GM21825 (cell line): ENCODE results near the gene CDC20B.
"Not testable (repeated sequence)": the region's sequence is repeated elsewhere in the genome, so short reads cannot be mapped to it uniquely, and the experiment has no call there.

Experiments used
- ATAC-seq: cut with Tn5 transposase; IDR thresholded peaks from one replicate; pipeline ENCODE4 v1.9.1; 2021; ENCODE audit warnings: mild to moderate bottlenecking, moderate library complexity; ENCODE audit not compliant: unreplicated experiment

The CDC20B gene

DNA sequence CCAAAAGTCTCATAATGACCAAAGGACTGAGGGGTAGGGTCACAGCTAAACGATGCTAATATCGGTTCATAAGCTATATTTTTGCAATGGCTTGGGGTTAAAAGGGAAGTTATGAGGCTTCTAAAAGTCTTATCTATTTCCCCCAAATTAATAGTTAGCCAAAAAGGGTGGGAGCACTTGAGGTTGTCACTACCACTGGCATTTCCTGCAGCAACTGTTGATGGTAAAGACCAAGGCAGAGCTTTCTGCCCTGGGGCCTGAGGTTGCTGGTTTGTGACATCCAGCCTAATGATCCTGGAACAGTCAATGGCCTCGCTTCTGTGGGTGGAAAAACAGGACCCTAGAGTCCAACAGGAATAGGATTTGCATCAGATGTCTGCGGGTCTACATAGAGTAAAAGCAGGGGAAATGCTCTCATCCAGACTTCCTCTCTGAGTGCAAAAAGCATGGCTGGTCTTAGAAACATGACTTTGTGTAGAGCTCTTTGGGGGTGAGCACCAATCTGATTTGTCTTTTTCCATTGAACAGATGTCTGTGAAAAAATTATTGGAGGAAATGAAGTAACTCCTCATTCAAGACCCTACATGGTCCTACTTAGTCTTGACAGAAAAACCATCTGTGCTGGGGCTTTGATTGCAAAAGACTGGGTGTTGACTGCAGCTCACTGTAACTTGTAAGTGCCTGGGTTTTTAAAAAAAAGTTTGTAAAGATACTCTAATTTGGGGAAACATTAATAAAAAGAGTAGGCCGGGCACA is 67.9 kb downstream of the CDC20B start:
- no peak for ATAC-seq

DNA sequence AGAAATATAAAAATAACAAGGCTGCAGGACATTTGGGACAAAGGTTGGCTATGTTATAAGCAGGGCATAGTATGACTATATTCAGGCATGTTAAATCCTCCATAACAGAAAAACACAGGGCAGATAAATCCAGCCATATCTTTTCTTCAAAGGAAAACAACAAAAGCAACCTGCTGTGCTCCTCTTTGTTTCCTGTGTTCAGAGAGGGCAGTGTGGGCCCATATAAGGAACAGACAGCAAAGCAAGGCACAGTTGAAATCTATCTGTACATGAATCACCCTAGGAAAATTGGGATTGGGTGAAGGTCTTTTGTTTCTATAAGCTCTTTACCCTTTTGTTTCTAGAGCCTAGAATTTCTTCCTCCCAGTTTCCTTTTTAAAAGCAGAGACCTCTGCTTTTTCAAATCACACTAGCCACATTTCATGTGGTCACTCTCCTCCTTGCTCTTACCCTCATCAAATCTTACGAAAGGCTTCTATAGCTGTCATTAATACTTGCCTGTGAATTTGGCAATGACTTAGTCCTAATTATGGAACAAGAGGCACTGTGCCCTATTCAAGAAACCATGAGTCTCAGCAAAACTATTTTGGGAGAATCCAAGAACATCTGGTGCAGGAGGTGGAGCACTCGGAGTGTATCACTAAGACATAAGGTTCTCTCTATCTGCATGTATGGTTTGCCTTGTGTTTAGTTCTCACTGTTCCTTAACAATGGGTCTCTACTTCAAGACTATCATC is 68.8 kb downstream of the CDC20B start:
- no peak for ATAC-seq

DNA sequence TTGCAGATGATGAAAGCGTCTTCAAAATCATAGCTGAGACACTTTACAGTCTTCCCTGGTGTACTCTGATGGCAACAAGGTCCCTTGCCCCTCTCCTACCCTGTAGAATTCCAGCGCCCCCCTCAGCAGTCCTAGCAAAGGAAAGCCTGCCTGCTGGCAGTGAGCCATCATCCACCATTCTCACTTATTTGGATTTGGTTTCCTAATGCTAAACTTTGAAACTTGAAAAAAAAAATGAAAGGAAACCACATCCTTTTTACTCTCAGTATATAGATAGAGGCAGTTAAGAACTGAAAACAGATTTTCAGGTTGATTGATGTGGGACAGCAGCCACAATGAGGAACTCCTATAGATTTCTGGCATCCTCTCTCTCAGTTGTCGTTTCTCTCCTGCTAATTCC is 70.6 kb downstream of the CDC20B start, which contains the start of gene GZMA:
Gene GZMA (plus strand): TSS at position 299 of the 400 bp plus-strand sequence. CDS start 37 bp downstream, at position 336.
- ATAC-seq: no peak

DNA sequence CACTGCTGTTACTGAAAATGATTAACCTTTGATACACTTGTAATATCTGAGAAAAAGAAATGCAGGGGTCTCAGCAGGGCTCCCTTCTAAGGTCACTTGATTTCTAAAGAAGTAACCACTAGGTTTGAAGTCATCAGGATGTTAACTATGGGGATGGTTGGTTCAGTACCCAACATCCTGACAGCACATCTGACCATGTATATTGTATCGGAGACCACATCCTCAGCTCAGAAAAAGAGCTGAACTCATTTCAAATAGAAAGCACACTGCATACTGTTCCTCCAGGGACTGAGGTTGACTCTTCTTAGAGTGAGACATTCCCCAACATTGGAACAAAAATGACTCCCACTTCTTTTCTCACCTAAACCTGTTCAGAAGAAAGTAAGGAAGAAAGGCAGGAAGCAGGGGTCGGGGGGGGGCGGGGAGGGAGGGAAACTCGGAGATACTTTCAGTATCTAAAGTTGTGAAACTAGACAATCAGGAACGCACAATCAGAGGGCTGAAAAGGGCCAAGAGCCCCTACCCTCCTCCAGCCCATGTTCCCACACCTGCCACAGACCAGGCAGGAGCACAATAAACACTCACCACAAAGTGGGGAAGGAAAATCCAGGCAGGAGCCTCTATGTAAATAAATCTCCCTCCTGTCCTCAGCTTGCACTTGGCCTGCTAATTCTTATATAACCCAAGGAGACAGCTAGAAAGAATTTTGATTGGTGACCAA is 71.3 kb downstream of the CDC20B start:
- no peak for ATAC-seq

DNA sequence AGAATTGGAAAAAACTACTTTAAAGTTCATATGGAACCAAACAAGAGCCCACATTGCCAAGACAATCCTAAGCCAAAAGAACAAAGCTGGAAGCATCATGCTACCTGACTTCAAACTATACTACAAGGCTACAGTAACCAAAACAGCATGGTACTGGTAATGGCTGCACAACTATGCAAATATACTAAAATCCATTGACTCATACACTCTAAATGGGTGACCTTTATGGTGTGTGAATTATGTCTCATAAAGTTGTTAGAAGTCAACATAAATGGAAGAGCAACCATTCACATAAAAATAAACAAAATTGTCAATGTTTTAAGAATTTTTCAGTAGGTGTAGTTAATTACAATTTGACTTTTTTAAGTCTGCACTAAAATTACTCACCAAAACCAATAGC is 71.8 kb downstream of the CDC20B start:
- not testable (repeated sequence) for ATAC-seq

DNA sequence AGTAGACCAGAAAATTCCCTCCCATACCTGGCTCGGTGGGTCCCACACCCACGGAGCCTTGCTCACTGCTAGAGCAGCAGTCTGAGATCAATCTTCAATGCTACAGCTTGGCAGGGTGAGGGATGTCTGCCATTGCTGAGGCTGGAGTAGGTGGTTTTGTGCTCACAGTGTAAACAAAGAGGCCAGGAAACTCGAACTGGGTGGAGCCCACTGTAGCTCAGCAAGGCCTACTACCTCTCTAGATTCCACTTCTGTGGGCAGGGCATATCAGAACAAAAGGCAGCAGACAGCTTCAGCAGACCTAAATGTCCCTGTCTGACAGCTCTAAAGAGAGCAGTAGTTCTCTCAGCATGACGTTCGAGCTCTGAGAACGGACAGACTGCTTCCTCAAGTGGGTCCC is 76.1 kb downstream of the CDC20B start:
- ATAC-seq: no peak

DNA sequence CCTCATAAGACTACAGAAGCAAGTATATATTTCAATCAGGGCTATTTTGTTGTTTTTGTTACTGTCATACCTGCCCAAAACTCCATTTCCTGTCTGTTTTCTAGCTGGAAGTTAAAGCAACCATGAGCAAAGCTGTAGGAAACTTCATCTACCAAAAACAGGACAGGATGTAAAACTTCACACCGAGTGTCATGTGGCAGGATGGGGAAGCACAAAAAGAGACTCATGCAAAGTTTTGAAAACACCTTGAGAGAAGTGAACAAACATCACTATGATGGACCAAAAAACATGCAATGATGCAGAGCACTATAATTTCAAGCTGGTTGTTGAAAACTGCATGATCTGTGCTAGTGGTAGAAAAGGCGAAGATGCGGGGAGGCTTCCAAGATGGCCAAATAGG is 76.8 kb downstream of the CDC20B start:
- no peak for ATAC-seq

DNA sequence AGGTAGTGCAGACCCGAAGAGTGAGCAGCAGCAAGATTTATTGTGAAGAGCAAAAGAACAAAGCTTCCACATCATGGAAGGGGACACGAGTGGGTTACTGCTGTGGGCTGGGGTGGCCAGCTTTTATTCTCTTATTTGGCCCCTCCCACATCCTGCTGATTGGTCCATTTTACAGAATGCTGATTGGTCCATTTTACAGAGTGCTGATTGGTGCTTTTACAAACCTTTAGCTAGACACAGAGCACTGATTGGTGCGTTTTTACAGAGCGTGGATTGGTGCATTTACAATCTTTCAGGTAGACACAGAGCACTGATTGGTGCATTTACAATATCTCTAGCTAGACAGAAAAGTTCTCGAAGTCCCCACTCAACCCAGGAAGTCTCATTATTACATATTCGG is 82.0 kb downstream of the CDC20B start:
- not testable (repeated sequence) for ATAC-seq

DNA sequence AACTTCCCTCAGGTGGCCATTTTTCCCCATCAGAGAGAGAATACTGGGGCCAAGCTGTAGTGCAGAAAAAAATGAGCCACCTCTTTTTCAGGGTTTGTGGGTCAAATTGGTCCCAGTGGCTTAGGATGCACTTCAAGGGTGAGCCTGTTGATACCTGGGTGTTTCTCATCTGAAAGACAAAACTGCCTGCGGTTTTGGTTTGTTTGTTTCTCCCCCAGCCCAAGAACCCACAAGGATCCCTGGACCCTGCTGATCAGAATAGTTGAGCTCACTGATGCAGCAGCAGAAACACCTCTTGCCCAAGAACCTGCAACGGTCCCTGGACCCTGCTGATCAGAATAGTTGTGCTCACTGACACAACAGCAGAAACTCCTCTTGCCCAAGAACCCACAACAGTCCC is 83.7 kb downstream of the CDC20B start:
- ATAC-seq: not testable (repeated sequence)

DNA sequence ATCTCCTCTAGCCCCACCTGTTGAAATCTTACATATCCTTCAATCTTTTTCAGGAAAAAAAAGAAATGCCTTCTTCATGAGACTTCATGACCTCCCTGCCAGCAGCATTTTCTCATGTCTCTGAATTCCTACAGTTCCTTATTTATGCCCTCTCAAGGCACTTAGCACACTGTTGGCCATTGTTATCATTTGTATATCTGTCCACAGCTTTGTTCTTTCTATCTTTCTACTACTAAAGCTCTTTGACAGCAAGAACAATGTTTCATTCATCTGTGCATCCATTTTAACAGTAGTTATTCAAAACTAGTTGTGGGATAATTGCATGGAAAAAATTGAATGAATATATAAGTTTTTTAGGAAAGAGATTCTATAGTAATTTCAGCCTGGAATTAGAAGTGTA is 91.4 kb downstream of the CDC20B start:
- ATAC-seq: no peak

DNA sequence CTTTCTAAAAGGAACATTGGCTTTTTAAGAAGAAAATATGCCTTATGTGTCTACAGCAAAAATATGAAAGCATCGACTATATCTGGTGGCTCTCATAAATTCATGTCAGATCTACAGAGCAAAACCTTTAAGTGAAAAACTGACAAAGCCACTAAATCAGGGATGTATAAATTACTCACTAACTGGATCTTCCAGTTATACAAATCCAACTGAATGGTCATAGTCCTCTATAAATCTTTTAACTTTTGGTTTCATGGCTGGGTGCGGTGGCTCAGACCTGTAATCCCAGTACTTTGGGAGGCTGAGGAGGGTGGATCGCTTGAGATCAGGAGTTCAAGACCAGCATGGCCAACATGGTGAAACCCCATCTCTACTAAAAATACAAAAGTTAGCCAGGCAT is 99.8 kb downstream of the CDC20B start:
- ATAC-seq: no peak

DNA sequence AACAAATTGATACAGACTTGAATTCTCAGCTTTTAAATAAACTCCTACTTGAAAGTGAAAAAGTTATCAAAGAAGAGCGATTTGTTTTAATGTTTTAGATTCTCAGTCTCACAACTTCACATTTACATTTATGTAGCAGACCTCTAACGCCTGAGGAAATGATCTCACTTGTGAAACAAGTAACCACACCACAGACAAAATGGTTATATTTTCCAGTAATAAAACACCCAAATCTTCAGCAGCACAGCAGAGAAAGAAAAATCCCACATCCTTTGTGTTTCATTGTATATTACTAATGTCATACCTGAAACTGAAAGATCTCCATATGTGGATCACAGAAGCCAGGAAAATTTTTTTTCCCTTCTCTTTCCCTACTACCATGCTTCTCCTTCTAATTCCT is 100.3 kb downstream of the CDC20B start:
- ATAC-seq: no peak

DNA sequence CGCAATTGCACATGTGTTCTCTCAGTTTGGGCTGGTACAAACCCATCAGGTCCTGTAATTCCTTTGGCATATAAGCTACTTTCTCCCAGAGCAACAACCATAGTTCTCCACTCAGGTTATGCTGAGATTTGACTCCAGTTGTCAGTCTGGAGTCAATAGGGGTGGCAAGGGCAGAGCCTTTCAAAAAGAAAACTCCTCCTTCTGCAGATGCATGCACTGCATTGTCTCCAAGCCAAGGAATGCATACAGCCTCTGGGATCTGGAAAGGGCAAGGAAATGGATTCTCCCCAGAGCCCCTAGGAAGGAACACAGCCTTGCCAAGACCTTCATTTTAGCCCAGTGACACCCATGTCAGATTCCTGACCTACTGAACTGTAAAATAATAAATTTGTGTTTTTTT is 101.6 kb downstream of the CDC20B start:
- ATAC-seq: no peak

DNA sequence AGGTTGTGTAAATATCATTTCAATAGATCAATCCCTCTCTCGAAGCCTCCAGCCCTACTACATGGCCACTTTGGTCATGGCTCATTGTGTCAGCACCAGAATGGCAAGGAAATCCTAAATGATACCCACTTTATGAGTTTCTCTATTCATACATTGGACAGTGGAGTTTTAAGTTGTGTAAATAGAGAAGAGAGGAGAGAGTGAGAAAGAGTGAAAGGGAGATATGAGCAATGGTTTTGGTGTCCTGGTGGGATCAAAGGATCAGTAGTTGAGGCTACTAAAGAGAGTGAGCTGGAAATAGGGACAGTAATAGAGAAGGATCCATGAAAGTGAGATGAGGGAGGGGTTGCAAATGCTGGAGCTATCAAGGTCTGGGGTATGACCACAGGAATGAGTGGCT is 102.0 kb downstream of the CDC20B start:
- ATAC-seq: no peak

DNA sequence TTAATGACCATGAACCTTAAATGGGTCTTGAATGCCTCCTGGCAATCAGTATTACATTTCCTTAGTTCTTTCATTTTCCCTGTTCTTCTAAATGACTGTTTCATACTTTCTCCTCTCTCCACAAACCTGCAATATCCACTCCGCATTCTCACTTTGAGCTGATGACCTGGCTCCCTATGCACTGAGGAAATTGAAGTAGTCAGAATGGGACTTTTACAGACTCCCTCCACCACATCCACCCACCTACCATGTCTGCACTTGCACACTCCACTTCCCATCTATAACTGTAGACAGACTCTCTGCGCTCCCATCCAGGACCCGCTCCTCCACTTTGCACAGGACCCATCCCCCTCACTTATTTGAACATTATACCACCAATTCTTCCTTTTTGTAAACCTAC is 106.7 kb downstream of the CDC20B start:
- no peak for ATAC-seq

DNA sequence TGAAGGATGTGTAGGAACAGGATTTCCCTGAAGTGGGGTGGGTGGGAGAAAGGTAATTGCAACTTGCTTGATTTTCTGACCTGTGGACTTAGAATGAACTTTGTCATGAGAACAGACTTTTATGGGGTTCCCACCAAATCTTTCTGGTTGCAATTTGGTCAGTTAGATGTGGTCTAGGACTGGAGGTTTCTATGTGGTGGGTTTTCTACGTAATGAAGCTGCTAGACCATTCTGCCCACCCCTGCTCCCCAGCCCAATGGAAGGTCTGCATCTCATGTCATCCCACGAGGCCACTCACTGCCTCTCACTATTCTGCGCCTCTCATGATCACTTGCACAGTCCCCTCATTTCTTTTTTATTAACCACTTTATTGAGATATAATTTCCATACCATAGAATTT is 108.5 kb downstream of the CDC20B start:
- no peak for ATAC-seq

DNA sequence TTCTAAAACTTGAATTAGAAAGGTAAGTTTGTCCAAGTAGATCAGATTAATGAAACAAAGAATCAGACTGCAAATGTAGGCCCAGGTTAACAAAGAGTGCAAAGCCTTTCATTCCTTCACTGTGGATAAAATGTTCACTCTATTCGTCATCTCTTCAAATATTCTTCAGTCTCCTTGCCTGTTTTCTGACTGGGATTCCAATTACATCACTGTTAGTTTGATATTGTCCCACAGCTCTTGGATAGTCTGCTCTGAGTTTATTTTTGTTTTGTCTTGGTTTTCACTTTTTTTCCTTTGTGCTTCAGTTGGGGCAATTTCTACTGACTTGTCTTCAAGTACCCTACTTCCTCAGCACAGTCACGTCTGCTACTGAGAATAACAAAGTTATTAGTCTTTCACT is 109.1 kb downstream of the CDC20B start:
- no peak for ATAC-seq

DNA sequence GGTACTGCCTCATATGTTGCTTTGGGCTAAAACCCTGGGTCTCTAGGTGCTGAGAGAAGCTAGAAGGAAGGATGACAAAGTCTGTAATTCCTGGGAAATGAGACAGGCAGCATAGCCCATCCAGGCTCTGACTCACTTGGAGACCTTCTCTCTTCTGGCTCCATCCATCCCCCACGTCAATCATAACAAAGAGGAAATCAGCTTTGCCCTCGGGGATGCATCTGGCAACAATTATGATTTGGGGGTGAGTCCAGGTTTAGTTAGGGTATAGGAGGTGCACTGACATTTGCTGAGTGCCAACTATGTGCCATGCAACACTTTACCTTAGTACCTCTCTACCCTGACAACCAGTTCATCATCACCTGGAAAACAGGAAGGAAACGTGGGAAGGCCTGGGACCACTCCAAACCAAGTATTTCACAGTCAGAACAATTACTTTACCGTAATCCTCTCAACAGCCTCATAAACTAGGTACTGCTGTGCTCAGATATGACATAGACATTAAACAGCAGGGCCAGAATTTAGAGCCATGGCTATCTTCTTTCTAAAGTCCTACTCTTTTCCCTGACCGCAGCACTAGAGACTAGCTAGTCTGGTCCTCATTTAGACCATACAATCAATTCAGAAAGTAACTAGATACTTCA is 109.6 kb downstream of the CDC20B start:
- ATAC-seq: no peak
